HG03280 (cell line): ENCODE measurements around the gene ZNF263.

ENCODE experiments used
- ATAC-seq: cut with Tn5 transposase; IDR thresholded peaks from one replicate; pipeline ENCODE4 v1.9.1; 2021; ENCODE audit warnings: mild to moderate bottlenecking, moderate library complexity; ENCODE audit not compliant: unreplicated experiment

Gene ZNF263

GRCh38 chr16:3317315-3317999 lies 34.2 kb downstream of the ZNF263 start:
- ATAC-seq: no peak

DNA sequence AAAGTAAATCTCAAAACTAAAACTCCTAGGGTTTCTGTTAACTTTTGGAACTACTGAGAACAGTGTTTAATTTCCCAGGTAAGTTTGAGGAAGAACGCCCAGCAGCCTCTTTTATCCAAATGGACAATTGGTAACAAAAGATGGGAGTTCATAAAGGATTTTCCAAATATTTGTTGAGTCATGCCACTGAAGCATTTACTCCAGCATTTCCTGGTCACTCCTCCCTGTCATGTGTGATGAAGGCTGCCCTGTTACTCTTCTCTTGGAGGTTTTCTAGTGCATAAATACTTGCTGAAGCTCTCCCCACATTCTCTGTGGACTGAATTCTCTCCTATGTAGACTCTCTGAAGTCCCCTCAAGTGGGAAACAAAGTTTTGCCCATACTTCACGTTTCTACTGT lies 38.5 kb downstream of the ZNF263 start:
- ATAC-seq: no peak

GRCh38 chr16:3327514-3327913 lies 44.2 kb downstream of the ZNF263 start:
- ATAC-seq: no peak

- no peak for ATAC-seq
Measured at GRCh38 chr16:3328104-3328503, 44.8 kb downstream of the ZNF263 start.

DNA sequence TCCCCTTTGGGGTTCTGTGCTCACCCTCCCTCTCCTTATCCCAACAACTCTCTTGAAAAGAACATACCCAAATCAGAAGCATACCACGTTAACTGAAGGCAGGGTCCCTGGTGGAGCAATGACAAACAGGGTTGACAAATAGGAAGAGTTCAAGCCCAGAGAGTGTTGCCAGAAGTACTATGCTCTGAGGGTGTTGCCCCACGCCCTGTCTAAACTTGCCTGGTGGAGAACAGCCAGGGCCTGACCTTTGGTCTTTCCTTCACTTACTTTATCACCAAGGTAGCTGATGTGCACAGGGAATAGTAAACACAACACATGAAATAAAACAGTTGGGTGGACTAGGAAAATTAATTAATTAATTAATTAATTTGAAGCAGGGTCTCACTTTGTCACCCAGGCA lies 45.4 kb downstream of the ZNF263 start:
- ATAC-seq: no peak
